ENCODE measurements around the gene ETFA.
"Not testable (repeated sequence)": the region's sequence is repeated elsewhere in the genome, so short reads cannot be mapped to it uniquely, and the experiment has no call there.

The ETFA gene

GRCh38 chr15:76324066-76324465 lies 12.8 kb upstream of the ETFA start:
- no peak for DNase-seq (ENCODE audit: low spot score)

GRCh38 chr15:76321602-76322001 lies 10.3 kb upstream of the ETFA start:
- DNase-seq (ENCODE audit: low spot score) = no peak

- DNase-seq (ENCODE audit: low spot score) = no peak
Observed at GRCh38 chr15:76321171-76321570, 9.9 kb upstream of the ETFA start.

GRCh38 chr15:76320012-76320411 lies 8.7 kb upstream of the ETFA start:
- DNase-seq (ENCODE audit: low spot score) = no peak

- DNase-seq (ENCODE audit: low spot score) = no peak
Observed at GRCh38 chr15:76313731-76314130, 2.5 kb upstream of the ETFA start.

- DNase-seq (ENCODE audit: low spot score) = not testable (repeated sequence)
Observed at GRCh38 chr15:76313175-76313567, 1.9 kb upstream of the ETFA start.

GRCh38 chr15:76312540-76313174 lies 1.4 kb upstream of the ETFA start:
- no peak for DNase-seq (ENCODE audit: low spot score)

- no peak for DNase-seq (ENCODE audit: low spot score)
Observed at GRCh38 chr15:76310475-76311099, 682 bp downstream of the ETFA start.

GRCh38 chr15:76309601-76310330 lies 1.5 kb downstream of the ETFA start:
- DNase-seq (ENCODE audit: low spot score) = no peak

- no peak for DNase-seq (ENCODE audit: low spot score)
Observed at GRCh38 chr15:76303909-76304308, 7.4 kb downstream of the ETFA start.

GRCh38 chr15:76299786-76300185 lies 11.5 kb downstream of the ETFA start:
- no peak for DNase-seq (ENCODE audit: low spot score)

- DNase-seq (ENCODE audit: low spot score) = no peak
Observed at GRCh38 chr15:76298986-76299385, 12.3 kb downstream of the ETFA start.

- not testable (repeated sequence) for DNase-seq (ENCODE audit: low spot score)
Observed at GRCh38 chr15:76297951-76298350, 13.3 kb downstream of the ETFA start.

GRCh38 chr15:76296849-76297248 lies 14.4 kb downstream of the ETFA start:
- no peak for DNase-seq (ENCODE audit: low spot score)

- not testable (repeated sequence) for DNase-seq (ENCODE audit: low spot score)
Observed at GRCh38 chr15:76294463-76294862, 16.8 kb downstream of the ETFA start.

- DNase-seq (ENCODE audit: low spot score) = no peak
Observed at GRCh38 chr15:76293361-76293760, 17.9 kb downstream of the ETFA start.

- DNase-seq (ENCODE audit: low spot score) = no peak
Observed at GRCh38 chr15:76289582-76289981, 21.7 kb downstream of the ETFA start.

- DNase-seq (ENCODE audit: low spot score) = no peak
Observed at GRCh38 chr15:76286271-76286879, 24.9 kb downstream of the ETFA start.

- peak; percentile 6 for DNase-seq (ENCODE audit: low spot score)
Observed at GRCh38 chr15:76285241-76285825, 25.9 kb downstream of the ETFA start.

- no peak for DNase-seq (ENCODE audit: low spot score)
Observed at GRCh38 chr15:76282465-76282864, 28.8 kb downstream of the ETFA start.

GRCh38 chr15:76278651-76279050 lies 32.6 kb downstream of the ETFA start:
- no peak for DNase-seq (ENCODE audit: low spot score)

- DNase-seq (ENCODE audit: low spot score) = no peak
Observed at GRCh38 chr15:76274821-76275220, 36.4 kb downstream of the ETFA start.

- no peak for DNase-seq (ENCODE audit: low spot score)
Observed at GRCh38 chr15:76274226-76274625, 37.0 kb downstream of the ETFA start.

All from COLO829 (cell line).